ENCODE data around the gene GARRE1.
"Not testable (repeated sequence)": the region's sequence is repeated elsewhere in the genome, so short reads cannot be mapped to it uniquely, and the experiment has no call there.

Gene GARRE1, protein sequence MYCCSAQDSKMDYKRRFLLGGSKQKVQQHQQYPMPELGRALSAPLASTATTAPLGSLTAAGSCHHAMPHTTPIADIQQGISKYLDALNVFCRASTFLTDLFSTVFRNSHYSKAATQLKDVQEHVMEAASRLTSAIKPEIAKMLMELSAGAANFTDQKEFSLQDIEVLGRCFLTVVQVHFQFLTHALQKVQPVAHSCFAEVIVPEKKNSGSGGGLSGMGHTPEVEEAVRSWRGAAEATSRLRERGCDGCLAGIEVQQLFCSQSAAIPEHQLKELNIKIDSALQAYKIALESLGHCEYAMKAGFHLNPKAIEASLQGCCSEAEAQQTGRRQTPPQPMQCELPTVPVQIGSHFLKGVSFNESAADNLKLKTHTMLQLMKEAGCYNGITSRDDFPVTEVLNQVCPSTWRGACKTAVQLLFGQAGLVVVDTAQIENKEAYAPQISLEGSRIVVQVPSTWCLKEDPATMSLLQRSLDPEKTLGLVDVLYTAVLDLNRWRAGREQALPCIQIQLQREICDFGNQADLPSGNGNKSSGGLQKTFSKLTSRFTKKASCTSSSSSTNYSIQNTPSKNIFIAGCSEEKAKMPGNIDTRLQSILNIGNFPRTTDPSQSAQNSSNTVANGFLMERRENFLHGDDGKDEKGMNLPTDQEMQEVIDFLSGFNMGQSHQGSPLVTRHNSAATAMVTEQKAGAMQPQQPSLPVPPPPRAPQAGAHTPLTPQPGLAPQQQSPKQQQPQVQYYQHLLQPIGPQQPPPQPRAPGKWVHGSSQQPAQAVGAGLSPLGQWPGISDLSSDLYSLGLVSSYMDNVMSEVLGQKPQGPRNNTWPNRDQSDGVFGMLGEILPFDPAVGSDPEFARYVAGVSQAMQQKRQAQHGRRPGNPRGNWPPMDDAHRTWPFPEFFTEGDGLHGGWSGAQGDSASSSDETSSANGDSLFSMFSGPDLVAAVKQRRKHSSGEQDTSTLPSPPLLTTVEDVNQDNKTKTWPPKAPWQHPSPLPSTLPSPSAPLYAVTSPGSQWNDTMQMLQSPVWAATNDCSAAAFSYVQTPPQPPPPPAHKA (N-terminal part only)

DNA sequence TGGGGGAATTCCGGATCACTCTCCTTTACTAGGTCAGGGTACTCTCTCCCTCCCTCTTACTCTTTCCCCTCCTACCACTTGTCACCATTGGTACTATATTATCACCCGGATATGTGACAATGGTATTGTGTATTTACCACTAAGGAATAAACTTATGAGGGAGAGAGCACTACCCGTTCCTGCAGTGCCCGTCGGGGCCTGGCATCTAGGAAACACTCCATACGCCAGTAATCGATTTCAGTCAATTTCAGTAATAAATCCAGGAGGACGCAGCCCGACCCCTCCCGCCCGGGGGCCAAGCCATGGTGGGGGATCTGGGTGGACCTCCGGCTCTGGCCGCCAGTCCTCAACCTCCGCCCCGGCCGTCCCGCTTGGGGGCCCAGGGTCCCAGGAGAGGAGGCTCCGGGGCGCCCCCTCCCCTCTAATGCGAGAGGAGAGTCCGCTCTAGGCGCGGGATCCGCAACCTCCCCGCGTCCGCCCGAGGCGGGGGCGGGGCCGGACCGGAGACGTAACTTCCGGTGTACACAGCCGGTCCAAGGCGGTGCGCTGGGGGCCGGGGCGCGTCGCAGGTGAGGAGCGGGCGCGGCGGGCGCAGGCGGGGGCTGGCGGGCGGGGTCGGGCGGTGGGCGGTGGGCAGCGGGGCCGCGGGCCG lies at the start of gene GARRE1:
Gene GARRE1 (plus strand): TSS at position 509 of the 652 bp plus-strand sequence. CDS start 45,920 bp downstream, outside the sequence.
- DNase-seq = peak; percentile 73

DNA sequence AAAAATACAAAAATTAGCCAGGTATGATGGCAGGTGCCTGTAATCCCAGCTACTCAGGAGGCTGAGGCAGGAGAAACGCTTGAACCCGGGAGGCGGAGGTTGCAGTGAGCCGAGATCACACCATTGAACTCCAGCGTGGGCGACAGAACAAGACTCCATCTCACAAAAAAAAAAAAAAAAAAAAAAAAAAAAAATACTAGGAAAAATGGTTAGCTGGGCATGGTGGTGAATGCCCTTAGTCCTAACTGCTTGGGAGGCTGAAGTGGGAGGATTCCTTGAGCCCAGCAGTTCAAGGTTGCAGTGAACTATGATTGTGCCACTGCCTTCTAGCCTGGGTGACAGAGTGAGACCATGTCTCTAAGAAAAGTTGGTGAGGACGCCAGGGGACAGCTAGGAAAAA lies 49.0 kb upstream of the GARRE1 start:
- not testable (repeated sequence) for DNase-seq

DNA sequence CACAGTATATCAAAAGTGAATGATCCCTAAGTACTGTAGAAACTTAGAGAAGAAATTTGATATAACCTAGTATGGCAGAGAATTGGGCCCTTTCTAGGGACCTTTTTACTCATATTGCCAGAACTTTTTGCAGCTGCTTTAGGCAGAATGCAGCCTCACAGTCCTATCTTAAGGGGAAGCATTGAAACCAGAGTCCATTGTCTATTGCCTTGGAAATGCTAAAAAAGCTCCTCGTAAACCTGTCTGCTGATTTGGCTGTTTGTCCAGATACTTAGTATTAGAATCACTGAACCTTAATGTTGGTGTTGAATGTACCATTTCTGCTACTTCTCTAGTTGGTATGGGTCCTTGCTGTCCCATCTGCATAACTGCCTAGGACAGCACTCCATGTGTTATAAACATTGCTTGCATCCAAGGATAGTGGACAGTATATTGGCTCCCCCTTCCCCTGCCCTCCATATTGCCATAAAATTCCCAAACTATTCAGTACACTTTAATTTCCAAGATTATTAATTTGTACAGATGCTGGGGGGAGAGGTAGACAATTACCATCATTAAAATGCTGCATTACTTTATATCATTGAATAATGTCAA lies 46.0 kb upstream of the GARRE1 start:
- no peak for DNase-seq

DNA sequence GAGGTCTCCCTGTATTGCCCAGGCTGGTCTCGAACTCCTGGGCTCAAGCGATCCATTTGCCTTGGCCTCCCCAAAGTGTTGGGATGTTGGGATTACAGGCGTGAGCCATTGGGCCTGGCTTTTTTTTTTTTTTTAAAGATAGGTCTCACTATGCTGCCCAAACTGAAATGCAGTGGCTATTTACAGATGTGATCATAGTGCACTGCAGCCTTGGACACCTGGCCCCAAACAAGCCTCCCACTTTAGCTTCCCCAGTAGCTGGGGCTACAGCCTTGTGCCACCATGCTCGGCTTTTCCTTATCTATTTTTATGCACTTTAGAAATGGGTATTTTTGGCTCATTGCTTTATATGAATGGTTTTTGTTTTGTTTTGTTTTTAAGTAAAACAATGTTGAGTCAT lies 44.6 kb upstream of the GARRE1 start:
- no peak for DNase-seq

DNA sequence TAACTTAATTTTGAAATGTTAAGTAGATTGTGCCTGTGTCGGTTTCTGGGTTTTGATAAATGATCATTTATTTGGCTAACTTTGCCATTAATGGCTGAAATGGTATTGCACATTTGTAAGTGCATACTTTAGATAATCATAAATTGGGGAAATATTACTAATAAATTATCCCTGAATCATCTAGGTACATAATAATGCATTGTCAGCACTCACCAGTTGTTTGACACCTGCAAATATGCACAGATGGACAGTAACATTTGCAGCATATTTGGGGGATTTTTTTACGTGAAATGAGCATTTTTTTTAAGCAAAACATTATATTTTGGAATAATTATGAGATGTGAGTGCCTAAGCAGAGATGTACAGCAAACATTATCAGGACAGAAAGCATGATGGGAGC lies 41.1 kb upstream of the GARRE1 start:
- DNase-seq = no peak

DNA sequence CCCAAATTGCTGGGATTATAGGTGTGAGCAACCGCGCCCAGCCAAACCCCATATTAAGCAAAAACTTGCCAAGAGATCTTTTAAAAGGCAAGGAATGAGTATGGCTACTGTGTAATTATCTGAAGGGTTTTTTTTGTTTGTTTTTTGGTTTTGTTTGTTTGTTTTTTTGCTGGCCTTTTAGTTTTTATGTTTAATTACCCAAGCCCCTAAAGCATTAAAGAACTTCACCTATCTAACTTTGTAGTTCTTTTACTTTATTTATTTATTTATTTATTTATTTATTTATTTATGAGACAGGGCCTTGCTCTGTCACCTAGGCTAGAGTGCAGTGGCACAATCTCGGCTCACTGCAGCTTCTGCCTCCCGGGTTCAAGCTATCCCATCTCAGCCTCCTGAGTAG lies 40.3 kb upstream of the GARRE1 start:
- no peak for DNase-seq

DNA sequence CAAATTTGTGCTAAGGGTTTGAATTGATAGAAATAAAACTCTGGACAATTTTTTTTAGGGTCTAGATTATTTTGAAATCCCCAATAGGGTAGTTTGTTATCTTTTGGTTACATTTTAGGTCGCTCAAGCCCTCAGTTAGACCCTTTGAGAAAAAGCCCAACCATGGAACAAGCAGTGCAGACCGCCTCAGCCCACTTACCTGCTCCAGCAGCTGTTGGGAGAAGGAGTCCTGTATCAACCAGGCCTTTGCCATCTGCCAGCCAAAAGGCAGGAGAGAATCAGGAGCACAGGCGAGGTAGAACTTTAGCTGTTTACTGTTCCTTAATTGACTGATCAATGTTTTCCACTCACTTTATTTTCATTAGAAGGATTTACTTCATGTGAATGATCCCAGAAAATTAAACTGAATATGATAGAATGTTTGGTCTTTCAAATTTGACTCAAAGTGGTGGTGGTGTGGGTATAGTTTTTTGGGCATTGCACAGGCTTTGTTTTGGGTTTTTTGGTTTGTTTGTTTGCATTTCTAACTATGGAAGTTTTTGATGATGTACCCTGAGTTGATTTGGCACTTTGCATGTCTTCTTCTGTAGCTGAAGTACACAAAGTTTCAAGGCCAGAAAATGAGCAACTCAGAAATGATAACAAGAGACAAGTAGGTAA lies 39.2 kb upstream of the GARRE1 start:
- no peak for DNase-seq

DNA sequence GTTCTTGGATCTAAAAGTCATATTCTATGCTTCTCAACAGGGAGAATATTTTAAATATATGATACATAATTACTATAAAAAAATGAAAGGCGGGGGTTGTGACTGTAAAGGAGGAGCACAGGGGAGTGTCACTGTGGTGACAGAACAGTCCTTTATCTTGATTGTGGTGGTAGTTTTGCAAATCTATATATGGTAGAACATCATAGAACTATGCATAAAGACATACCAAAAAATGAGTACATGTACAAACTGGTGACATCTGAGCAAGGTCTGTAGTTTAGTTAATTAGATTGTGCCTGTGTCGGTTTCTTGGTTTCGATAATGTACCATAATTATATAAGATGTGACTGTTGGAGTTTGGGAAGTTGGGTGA lies 38.7 kb upstream of the GARRE1 start:
- DNase-seq = no peak

DNA sequence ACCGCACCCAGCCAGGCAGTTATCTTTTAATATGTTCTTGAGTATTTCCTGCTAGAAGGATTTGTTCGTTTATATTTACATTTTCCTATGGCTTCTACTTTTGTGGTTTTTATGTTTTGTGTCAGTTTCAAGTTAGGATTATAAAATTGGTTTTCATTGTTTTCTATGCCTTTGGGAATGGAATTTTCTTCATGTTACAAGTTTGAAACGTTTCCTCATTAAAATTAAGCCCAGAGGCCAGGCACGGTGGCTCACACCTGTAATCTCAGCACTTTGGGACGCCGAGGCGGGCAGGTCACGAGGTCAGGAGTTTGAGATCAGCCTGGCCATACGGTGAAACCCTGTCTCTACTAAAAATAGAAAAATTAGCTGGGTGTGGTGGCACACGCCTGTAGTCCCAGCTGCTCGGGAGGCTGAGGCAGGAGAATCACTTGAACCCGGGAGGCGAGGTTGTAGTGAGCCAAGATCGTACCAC lies 37.6 kb upstream of the GARRE1 start:
- not testable (repeated sequence) for DNase-seq

DNA sequence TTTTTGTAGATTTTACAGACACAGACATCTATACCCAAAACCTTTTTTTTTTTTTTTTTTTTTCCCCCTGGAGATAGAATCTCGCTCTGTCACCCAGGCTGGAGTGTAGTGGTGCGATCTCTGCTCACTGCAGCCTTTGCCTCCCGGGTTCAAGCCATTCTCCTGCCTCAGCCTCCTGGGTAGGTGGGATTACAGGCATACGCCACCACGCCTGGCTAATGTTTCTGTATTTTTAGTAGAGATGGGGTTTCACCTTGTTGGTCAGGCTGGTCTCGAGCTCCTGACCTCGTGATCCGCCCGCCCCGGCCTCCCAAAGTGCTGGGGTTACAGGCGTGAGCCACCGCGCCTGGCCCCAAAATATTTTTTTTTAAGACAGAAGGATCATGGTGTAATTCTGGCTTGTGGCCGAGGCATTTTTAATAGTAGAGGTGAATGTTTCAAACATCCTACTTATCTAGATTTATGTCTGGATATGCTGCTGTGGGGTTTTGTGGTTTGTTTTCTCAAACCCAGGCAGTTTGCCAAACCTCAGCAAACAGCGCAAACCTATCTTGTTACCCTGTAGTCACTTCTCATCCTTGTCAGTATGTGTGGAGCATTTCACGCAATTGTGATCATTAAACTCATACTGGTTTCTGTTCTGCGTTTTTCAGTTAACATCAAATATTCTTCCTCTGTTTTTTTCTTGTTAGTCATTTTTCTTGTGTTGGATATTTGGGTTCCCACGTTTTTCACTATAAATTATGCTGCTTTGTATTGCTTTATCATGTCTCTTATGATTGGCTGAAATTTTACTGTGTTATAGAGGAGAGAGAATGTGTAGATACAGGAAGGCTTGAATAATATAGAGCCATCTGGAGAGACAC lies 36.2 kb upstream of the GARRE1 start:
- DNase-seq = no peak

DNA sequence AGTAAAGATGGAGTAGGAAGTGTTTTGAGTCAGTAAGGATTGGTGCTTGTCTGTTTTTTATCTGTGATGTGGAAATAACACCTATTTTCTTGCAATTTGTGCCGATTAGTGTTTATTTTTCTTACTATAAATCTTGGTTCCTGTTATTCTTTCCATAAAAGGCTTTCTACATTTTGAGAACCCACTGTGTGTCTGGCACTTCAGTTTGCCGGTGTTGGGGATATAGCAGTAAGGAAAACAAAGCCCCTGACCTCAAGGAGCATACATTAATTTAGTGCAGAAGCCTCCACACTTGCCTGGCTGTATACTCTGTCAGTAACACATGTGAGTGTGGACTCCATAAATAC lies 35.6 kb upstream of the GARRE1 start:
- DNase-seq = no peak

DNA sequence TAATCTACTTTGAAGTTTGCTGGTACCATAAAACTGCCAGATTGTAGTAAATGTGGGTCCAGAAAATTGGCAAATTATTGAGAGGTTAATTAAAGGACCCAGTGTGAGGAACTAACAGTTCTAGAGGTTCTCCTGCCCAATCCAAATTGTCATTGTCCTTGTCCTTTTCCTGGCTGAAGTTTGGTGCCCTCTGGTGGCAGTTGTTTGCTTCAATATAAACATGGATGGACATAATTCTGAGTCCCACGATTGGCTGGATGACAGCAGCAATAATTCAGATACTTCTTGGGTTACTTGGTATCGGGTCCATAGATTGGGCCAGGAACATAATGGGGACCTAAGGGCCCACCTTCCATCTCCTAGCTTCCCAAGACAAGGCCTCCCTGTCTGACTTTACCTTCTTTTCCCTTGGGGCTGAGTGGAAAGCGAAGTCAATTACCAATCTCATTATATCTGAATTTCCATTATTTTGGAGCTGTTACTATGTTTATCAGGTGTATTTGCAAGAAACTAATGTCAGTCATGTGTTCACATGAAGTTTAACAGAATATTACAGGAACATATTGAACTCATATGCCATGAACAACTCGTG lies 33.8 kb upstream of the GARRE1 start:
- peak; percentile 48 for DNase-seq

DNA sequence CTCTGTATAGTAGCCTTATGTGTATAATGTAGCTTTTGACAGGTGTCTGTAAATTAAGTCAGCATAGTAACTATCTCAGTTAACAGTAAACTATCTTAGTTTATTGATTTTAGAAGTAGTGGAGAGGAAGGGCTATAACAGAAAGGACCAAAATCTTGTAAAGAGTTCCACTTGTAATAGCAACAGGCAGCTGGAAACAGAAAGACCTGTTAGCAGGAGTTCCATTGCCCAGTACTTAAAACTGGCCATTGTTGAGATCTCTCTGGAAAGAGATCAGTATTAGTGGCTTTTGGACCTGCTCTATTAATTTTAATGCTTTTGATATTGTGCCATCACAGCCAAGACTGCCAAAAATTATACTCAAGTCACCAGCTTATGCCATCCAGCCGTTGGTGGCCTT lies 32.0 kb upstream of the GARRE1 start:
- DNase-seq = no peak

DNA sequence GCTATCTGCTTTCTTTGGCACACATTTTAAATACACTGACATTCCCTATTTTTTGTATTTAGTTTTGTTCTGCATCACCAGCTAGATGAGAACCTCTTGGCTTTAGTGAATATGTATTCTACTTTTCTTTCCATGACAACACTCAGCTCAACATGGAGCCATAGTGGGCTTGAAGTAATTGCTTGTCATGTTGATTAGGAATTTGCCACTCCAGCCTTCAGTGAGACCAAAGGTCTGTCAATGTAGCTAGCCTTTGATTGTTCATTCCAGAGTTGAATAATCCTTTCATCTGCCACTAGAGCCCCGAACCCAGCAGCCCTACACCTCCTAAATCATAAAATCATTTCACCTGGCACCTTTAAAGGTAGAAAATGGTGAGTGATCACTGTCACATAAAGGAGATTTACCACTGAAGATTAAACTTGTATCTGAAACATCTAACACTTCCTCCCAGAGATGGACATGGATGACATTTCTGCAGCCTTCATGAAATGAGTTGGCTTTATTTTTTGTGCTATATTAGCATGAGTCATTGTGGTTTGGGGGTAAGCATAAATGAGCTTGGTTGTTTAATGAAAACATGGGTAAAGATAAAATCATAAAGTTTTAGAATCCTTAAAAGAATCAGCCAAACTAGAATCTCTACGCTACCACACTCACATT lies 29.2 kb upstream of the GARRE1 start:
- DNase-seq = no peak

DNA sequence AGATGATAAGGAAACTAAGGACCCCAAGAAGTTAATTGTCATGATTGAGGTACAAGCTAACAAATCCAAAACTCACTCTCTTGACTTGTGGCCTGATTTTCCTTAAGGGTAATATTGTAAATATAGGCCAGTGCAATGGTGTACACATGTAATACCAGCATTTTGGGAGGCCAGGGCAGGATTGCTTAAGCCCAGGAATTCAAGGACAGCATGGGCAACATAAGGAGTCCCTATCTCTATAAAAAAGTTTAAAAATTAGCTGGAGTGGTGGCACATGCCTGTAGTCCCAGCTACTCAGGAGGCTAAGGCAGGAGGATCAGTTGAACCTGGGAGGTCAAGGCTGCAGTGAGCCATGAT lies 28.7 kb upstream of the GARRE1 start:
- DNase-seq = no peak

DNA sequence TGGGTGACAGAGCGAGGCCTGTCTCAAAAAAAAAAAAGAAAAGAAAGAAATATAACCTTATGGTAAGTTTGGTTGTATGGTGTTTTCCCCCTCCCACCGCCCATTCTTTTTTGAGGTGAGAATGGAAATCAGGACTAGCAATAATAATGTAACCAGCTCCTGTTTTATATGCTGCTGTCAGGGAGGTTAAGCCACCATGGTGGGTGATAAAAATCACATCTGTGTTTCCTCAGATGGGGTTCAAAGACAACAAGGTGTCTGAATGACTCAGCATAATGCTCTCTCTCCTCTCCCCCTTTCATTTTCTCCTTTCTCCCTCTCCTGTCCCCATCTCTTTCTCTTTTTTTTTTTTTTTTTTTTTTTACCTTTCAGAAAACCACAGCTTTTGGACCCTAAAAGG lies 28.3 kb upstream of the GARRE1 start:
- no peak for DNase-seq

DNA sequence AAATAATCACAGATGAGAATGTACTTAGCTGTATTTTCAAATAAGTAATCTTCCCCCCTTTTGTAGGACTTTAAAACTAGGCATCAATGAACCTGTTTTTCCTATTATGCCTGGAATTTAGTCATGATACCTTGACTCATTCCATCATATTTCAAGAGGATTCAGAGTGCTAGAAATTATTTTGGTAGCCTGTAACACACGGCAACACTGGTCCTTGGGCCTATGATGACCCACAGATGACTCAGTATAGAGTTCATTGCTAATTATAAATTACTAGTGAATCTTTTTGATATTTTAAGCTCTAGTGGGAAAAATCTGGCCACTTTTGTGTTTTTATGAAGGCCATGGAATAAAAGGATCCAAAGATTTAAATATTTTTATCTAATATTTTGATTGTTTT lies 26.0 kb upstream of the GARRE1 start:
- DNase-seq = no peak

DNA sequence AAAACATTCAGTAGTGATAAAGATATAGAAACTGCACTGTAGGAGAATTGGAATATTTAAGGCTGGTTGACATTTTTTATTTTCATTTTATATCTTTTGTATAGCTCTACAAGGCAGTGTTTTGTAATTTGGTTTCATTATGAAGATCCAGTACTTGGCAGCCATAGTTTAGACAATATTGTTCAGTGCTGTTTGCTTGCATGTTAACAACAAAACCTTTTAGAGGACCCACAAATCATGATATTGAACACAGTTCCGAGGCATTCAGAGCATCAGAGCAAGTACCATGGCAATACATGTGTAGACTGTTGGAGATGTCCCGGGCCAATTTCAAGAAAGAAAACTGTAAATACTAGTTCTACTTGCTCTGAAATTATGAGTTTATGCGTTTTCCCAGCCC lies 25.6 kb upstream of the GARRE1 start:
- DNase-seq = no peak

DNA sequence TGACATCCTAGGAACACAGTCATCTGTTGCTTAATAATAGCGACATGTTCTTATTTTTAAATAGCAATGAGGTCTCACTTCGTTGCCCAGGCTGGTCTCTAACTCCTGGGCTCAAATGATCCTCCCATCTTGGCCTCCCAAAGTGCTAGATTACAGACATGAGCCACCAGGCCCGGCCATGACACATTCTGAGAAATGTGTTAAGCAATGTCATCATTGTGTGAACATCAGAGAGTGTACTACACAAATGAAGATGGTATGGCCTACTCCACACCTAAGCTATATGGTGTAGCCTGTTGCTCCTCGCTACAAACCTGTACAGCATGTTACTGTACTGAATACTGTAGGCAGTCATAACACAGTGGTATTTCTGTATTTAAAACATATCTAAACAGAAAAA lies 24.6 kb upstream of the GARRE1 start:
- no peak for DNase-seq

DNA sequence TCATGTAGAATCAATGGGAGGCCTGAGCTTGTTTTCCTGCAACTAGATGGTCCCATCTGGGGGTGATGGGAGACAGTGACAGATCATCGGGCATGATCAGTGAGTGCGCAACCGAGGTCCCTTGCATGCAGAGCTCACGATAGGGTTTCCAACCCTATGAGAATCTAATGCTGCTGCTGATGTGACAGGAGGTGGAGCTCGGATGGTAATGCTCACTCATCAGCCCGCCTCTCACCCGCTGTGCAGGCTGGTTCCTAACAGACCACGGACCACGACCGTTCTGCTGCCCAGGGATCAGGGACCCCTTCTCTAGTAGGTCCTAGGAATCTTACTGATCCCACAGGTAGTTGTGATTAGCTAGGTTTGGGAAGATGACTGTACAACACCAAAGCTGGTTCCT lies 23.5 kb upstream of the GARRE1 start:
- no peak for DNase-seq

All from NCI-H526 treated with DMSO at 0.1 percent for 48 hours (cell line).